Lung (tissue), 12 donors: ENCODE data around the gene MYO5B. TPM values are rescaled to one million over a fixed set of nuclear protein-coding genes. Genes with fewer than 3 reads are reported as not detected.

Experiments used
- ATAC-seq: fragments of 200-7000 bp; cut with Tn5 transposase; one replicate; pipeline ENCODE4 v1.9.1; 2020; ENCODE audit warnings: moderate number of reproducible peaks; ENCODE audit not compliant: insufficient read depth, low FRiP score
- DNase-seq, 3 donors: peaks; one replicate each; pipeline ENCODE4 v3.0.0-alpha.2; 2013 to 2017
- H3K27ac ChIP-seq, 2 donors: one replicate each; pipeline ENCODE4 v1.5.1; 2013; ENCODE audit warnings: mild to moderate bottlenecking in 2 of 2, moderate library complexity in 2 of 2, control low read depth in 1 of 2, inconsistent platforms in 1 of 2, low read depth in 1 of 2, low read length in 1 of 2
- H3K27me3 ChIP-seq, 3 donors: one replicate each; pipeline ENCODE4 v1.5.1; 2013; ENCODE audit warnings: low read length in 2 of 3; ENCODE audit not compliant: control insufficient read depth in 3 of 3, insufficient read depth in 3 of 3
- H3K36me3 ChIP-seq, 4 donors: one replicate each; pipeline ENCODE4 v1.5.1; 2013; ENCODE audit warnings: low read length in 4 of 4, mild to moderate bottlenecking in 1 of 4, moderate library complexity in 1 of 4; ENCODE audit not compliant: control insufficient read depth in 4 of 4, insufficient read depth in 4 of 4
- H3K4me1 ChIP-seq, 5 donors: one replicate each; pipeline ENCODE4 v1.5.1; 2013; ENCODE audit warnings: low read length in 5 of 5, mild to moderate bottlenecking in 2 of 5, moderate library complexity in 1 of 5; ENCODE audit not compliant: control insufficient read depth in 5 of 5, insufficient read depth in 5 of 5
- H3K4me3 ChIP-seq: one replicate; pipeline ENCODE4 v1.5.1; 2013; ENCODE audit warnings: mild to moderate bottlenecking, control low read depth, moderate library complexity
- H3K9ac ChIP-seq, 2 donors: one replicate each; pipeline ENCODE4 v1.5.1; 2013; ENCODE audit warnings: low read length in 2 of 2, control low read depth in 1 of 2; ENCODE audit not compliant: insufficient read depth in 1 of 2
- H3K9me3 ChIP-seq, 4 donors: one replicate each; pipeline ENCODE4 v1.5.1; 2013; ENCODE audit warnings: low read length in 3 of 4, mild to moderate bottlenecking in 1 of 4, moderate library complexity in 1 of 4; ENCODE audit not compliant: control insufficient read depth in 4 of 4, insufficient read depth in 3 of 4
- CTCF ChIP-seq: IDR thresholded peaks from 2 replicates; pipeline ENCODE4 v1.5.1; 2012; ENCODE audit warnings: mild to moderate bottlenecking; ENCODE audit errors: control extremely low read depth, extremely low read depth
- WGBS, 2 donors: extraction: QIAGEN DNeasy Blood & Tissue Kit; methylation state at CpG; one replicate each; pipeline ENCODE4 v1.1.7; 2013; 5-methylcytosine and 5-hydroxymethylcytosine counted together
- polyA plus RNA-seq, 2 donors: library from polyadenylated mRNA; stranded (reverse); fragments of 200-250 nt; gene quantifications; one replicate each; pipeline ENCODE4 v1.2.1, GENCODE V29; 2013
- total RNA-seq, 2 donors: library from RNA; depleted of rRNA in 1 of 2; stranded (reverse); fragments of >200 nt in 1 of 2; gene quantifications; one replicate each; pipeline ENCODE4 v1.2.1, GENCODE V29; 2014 to 2021
- donor health status: control.
- donor health status: control.
- donor health status: Bipolar disorder and iron deficiency.
- donor health status: healthy.
- donor health status: DM: yes; HTN: yes; CAD: no.

The MYO5B gene
- total and polyA plus RNA-seq, 4 donors = 9.7 to 25.6 (median 19.7) TPM

DNA sequence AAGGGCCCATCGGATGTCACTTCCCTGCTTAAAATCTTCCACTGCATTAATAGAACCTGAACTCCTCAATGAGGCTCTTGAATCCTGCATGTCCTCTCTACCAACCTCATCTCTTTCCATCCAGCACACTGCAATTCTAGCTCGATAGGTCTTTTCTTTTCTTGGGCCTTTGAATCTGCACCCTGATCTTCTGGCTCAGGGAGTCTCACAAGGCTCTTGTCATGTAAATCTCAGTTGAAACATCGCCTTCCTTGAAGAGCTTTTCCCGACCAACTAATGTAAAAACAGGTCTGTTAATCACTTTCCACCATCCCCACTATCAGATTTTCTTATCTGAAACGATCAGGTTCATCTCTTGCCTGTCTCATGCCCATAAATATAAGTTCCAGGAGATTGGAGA lies 120.5 kb downstream of the MYO5B start:
- peaks cover 0 to 3% (median 0%) of the 10 kb centered on the region in 3 donors for H3K27me3 ChIP-seq
- H3K9me3 ChIP-seq = peaks cover 0 to 2% (median 0%) of the 10 kb centered on the region in 4 donors
- WGBS, 2 donors = 76% methylated on average over 5 of the region's 5 CpGs

DNA sequence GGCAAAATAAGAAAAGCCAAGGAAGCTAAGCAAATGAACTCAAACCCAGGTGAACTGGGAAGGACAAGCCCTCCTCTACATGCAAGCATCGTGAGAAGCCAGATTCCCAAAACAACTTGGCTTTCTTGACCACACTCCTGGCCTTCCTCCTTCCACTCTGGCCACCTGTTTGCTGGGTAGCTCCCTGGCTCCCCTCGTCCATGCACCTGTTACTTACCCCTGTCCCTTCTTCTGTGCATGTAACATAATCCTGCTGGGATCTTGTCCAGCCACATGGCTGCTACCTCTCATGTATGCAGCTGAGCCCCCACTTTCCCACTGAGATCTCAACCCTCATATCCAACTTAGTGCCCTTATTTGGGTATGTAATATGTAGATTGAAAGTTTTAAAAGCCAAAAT lies 121.6 kb downstream of the MYO5B start:
- no peak overlapping the region for H3K27ac ChIP-seq
- H3K27me3 ChIP-seq = peaks cover 0 to 3% (median 0%) of the 10 kb centered on the region in 3 donors
- no peaks in the 10 kb centered on the region for H3K4me1 ChIP-seq
- peaks cover 0 to 2% (median 0%) of the 10 kb centered on the region in 4 donors for H3K9me3 ChIP-seq
- H3K9ac ChIP-seq = no peak overlapping the region
- DNase-seq (no peak), ATAC-seq (no peak)
- WGBS, 2 donors = 79 to 80% methylated on average over 2 of the region's 2 CpGs
- no peak for TF ChIP-seq CTCF
- no peak overlapping the region for H3K4me3 ChIP-seq
- no peaks in the 10 kb centered on the region for H3K36me3 ChIP-seq

More for the DNA sequence above, 120.5 kb downstream of the MYO5B start:
- no peak overlapping the region for H3K27ac ChIP-seq
- ATAC-seq (no peak), DNase-seq (no peak)
- H3K4me3 ChIP-seq = no peak overlapping the region
- H3K9ac ChIP-seq = no peak overlapping the region
- H3K36me3 ChIP-seq = no peaks in the 10 kb centered on the region
- no peaks in the 10 kb centered on the region for H3K4me1 ChIP-seq
- TF ChIP-seq CTCF = no peak

DNA sequence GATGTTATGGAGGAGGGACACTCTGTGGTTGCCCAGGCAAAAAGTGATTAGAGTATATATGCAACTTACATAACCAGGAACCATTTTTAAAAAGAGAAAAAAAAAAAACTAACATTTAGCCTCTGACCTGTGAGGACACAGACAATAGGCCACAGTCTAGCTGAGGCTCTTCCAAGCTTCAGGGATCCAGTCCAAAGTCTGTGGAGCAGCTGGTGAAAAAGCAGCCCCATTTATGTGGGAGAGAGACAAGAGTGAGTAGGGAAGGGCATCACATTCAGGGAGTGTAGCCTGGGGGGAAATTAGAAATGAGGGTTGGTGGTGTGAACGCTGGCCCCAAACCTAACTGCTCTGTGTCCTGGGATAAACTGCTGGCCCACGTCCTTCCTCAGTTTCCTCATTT lies 122.8 kb downstream of the MYO5B start:
- TF ChIP-seq CTCF = no peak
- peaks cover 0 to 2% (median 0%) of the 10 kb centered on the region in 4 donors for H3K9me3 ChIP-seq
- no peaks in the 10 kb centered on the region for H3K4me1 ChIP-seq
- no peak overlapping the region for H3K9ac ChIP-seq
- no peaks in the 10 kb centered on the region for H3K36me3 ChIP-seq
- no peak overlapping the region for H3K4me3 ChIP-seq
- 76 to 84% methylated on average over 2 of the region's 2 CpGs for WGBS, 2 donors
- DNase-seq (no peak), ATAC-seq (no peak)
- H3K27ac ChIP-seq = no peak overlapping the region
- peaks cover 0 to under 1% (median 0%) of the 10 kb centered on the region in 3 donors for H3K27me3 ChIP-seq

DNA sequence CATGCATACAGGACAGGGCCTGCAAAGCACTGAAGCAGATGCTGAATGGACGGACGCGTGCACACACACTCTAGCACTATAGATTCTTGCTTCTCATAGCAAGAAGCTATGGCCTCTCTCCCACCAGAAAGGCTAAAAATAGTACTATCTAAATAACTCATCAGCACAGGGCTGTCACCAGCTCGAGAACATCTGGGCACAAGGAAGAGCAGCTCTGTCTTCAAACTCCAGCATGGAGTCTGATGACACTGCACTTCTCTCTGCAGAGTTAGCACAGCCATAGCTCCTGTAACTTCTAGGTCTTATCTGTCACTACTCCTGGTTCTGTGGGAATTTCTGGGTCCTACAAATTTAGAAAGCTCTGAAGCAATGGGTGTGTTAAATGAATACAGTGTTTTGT lies 123.5 kb downstream of the MYO5B start:
- Histone ChIP-seq H3K4me3 (no peak overlapping the region), H3K27ac (no peak overlapping the region), H3K36me3 (no peaks in the 10 kb centered on the region), H3K4me1 (no peaks in the 10 kb centered on the region), H3K27me3 (no peaks in the 10 kb centered on the region), H3K9me3 (peaks cover 0 to 2% (median 0%) of the 10 kb centered on the region in 4 donors), H3K9ac (no peak overlapping the region)
- WGBS, 2 donors = 73 to 85% methylated on average over 4 of the region's 4 CpGs
- TF ChIP-seq CTCF = no peak
- DNase-seq = no peak
- no peak for ATAC-seq
